Chondrocyte (in vitro differentiated cells): ENCODE measurements around the gene MRAP2. TPM values are rescaled to one million over a fixed set of nuclear protein-coding genes. Genes with fewer than 3 reads are reported as not detected.

Experiments
- DNase-seq: peaks from one replicate; pipeline ENCODE4 v3.0.0; 2021; ENCODE audit warnings: mixed read lengths, low spot score
- H3K27ac Mint-ChIP-seq: one replicate; pipeline ENCODE4 v1.8.0; 2021; ENCODE audit warnings: mild to moderate bottlenecking, moderate library complexity, mixed read lengths; ENCODE audit not compliant: unreplicated experiment
- H3K27me3 Mint-ChIP-seq: 2 replicates; pipeline ENCODE4 v1.8.0; 2021; ENCODE audit warnings: low read depth, mixed read lengths
- H3K36me3 Mint-ChIP-seq: 2 replicates; pipeline ENCODE4 v1.8.0; 2021; ENCODE audit warnings: low read depth, mixed read lengths
- H3K4me1 Mint-ChIP-seq: 2 replicates; pipeline ENCODE4 v1.8.0; 2021; ENCODE audit warnings: low read depth, mild to moderate bottlenecking, mixed read lengths
- H3K4me3 Mint-ChIP-seq: one replicate; pipeline ENCODE4 v1.8.0; 2021; ENCODE audit warnings: mild to moderate bottlenecking, moderate library complexity, mixed read lengths; ENCODE audit not compliant: unreplicated experiment
- H3K9me3 Mint-ChIP-seq: 2 replicates; pipeline ENCODE4 v1.8.0; 2021; ENCODE audit warnings: low read depth, mixed read lengths
- CTCF ChIP-seq: fragments of 200-600 bp; sonication (generic); IDR thresholded peaks from 2 replicates; pipeline ENCODE4 v1.5.0; 2021; ENCODE audit warnings: antibody characterized with exemption, mild to moderate bottlenecking, moderate library complexity
- total RNA-seq: library from RNA; stranded (reverse); gene quantifications from 3 replicates; pipeline ENCODE4 v1.2.1, GENCODE V29; 2021

The MRAP2 gene
- total RNA-seq, 1 donor from 2014 or later, result 19.5 TPM

GRCh38 chr6:84086056-84086455, 52.5 kb downstream of the MRAP2 start:
- Mint-ChIP-seq H3K36me3 (peaks cover 22% of the 10 kb centered on the region), H3K4me3 (no peak overlapping the region), H3K9me3 (no peaks in the 10 kb centered on the region), H3K27ac (no peak overlapping the region), H3K27me3 (peaks cover 5% of the 10 kb centered on the region), H3K4me1 (no peaks in the 10 kb centered on the region)
- no peak for DNase-seq
- no peak for TF ChIP-seq CTCF

GRCh38 chr6:84086545-84087429, 53.2 kb downstream of the MRAP2 start:
- no peak for TF ChIP-seq CTCF
- no peak for DNase-seq
- Mint-ChIP-seq H3K4me3 (no peak overlapping the region), H3K27ac (no peak overlapping the region), H3K36me3 (peaks cover 19% of the 10 kb centered on the region), H3K9me3 (no peaks in the 10 kb centered on the region), H3K4me1 (no peaks in the 10 kb centered on the region), H3K27me3 (peaks cover 5% of the 10 kb centered on the region)

GRCh38 chr6:84089081-84089480, 55.5 kb downstream of the MRAP2 start:
- Mint-ChIP-seq H3K27me3 (peaks cover 3% of the 10 kb centered on the region), H3K4me1 (peaks cover 8% of the 10 kb centered on the region), H3K9me3 (peaks cover 7% of the 10 kb centered on the region), H3K4me3 (no peak overlapping the region), H3K36me3 (peaks cover 22% of the 10 kb centered on the region), H3K27ac (no peak overlapping the region)
- no peak for DNase-seq
- TF ChIP-seq CTCF, result no peak

- DNase-seq, result no peak
- Mint-ChIP-seq H3K27ac (no peak overlapping the region), H3K4me3 (no peak overlapping the region), H3K9me3 (peaks cover 7% of the 10 kb centered on the region), H3K36me3 (peaks cover 25% of the 10 kb centered on the region), H3K4me1 (peaks cover 8% of the 10 kb centered on the region), H3K27me3 (peaks cover 3% of the 10 kb centered on the region)
- no peak for TF ChIP-seq CTCF
Measured at GRCh38 chr6:84089552-84089951, 56.0 kb downstream of the MRAP2 start.

- no peak overlapping the region for H3K4me3 Mint-ChIP-seq
- no peak for TF ChIP-seq CTCF
- no peak overlapping the region for H3K27ac Mint-ChIP-seq
- peaks cover 8% of the 10 kb centered on the region for H3K4me1 Mint-ChIP-seq
- H3K36me3 Mint-ChIP-seq, result peaks cover 17% of the 10 kb centered on the region
- no peak for DNase-seq
- H3K27me3 Mint-ChIP-seq, result no peaks in the 10 kb centered on the region
- H3K9me3 Mint-ChIP-seq, result peaks cover 7% of the 10 kb centered on the region
Measured at GRCh38 chr6:84093441-84094435, 60.2 kb downstream of the MRAP2 start.
